GM12864 (cell line): Measurements from ENCODE around the gene PPP2R5C.

Experiments used
- DNase-seq: peaks from one replicate; pipeline ENCODE4 v3.0.0-alpha.2; 2011; ENCODE audit warnings: low read depth
- H3K4me3 ChIP-seq: 2 replicates; pipeline ENCODE4 v1.5.1; 2011; ENCODE audit warnings: mild to moderate bottlenecking, low read depth, low read length, control low read depth
- CTCF ChIP-seq: IDR thresholded peaks from 2 replicates; pipeline ENCODE4 v1.5.1; 2011; ENCODE audit warnings: low read depth, mild to moderate bottlenecking, moderate library complexity, low read length, control low read depth, inconsistent platforms; ENCODE audit errors: missing control alignments

PPP2R5C gene

DNA sequence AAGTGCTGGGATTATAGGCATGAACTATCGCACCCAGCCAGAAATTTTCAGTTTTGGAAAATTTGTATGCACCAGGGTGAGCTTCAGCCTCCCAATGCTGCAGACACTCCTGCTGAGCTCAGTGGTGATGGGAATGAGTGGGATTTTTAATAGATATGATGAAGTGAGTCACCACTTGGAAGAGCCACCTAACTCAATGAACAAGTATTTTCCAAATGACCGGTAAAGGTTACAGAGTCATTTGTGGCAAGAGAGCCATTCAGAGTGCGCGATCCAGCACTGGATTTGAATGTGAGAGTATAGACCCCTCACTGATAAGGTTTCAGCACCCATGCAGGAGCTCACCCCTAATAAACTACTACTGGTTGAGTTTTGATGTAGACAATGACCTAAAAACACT lies 100.7 kb downstream of the PPP2R5C start:
- no peak for DNase-seq
- H3K4me3 ChIP-seq = no peak overlapping the region
- no peak for TF ChIP-seq CTCF

GRCh38 chr14:101862711-101863110 lies 101.2 kb downstream of the PPP2R5C start:
- no peak for DNase-seq

GRCh38 chr14:101865288-101865687 lies 103.8 kb downstream of the PPP2R5C start:
- DNase-seq = no peak
- TF ChIP-seq CTCF = no peak
- no peak overlapping the region for H3K4me3 ChIP-seq

More at GRCh38 chr14:101862711-101863110, 101.2 kb downstream of the PPP2R5C start:
- no peak overlapping the region for H3K4me3 ChIP-seq
- TF ChIP-seq CTCF = no peak

DNA sequence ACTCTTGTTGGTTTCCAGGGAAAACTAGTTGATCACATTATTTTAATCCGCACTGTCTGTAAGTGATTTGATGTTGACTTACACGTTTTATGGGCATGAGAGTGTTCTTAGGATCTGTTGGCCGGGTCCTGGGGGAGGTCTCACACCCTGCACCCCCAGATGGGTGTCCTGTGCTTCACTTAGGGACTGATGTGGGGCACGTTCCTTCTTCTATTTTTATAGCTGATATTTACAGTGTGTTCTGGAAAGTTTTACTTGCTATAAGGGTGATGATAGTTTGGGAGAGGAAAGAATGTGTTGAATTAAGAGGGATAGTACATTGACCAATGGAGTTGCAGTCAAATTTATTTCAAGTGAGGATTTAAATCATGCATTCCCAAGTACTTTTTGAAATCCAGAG lies 106.3 kb downstream of the PPP2R5C start:
- H3K4me3 ChIP-seq = no peak overlapping the region
- no peak for DNase-seq
- no peak for TF ChIP-seq CTCF

DNA sequence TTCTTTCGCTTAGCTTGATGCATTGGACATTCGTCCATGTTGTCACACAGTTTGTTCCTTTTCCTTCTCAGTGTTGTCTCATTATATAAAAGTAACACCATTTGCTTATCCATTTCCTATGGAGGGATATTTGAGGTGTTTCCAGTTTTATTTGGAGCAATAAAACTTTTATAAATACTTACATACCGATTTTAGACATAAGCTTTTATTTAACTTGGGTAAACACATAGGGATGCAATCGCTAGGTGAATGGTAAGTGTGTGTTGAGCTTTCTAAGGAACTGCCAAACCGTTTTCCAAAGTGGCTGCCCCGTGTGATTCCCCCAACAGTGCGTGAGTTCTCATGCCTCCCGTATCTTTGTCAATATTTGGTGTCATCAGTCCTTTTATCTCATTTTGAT lies 107.7 kb downstream of the PPP2R5C start:
- no peak for TF ChIP-seq CTCF
- H3K4me3 ChIP-seq = no peak overlapping the region
- DNase-seq = no peak

DNA sequence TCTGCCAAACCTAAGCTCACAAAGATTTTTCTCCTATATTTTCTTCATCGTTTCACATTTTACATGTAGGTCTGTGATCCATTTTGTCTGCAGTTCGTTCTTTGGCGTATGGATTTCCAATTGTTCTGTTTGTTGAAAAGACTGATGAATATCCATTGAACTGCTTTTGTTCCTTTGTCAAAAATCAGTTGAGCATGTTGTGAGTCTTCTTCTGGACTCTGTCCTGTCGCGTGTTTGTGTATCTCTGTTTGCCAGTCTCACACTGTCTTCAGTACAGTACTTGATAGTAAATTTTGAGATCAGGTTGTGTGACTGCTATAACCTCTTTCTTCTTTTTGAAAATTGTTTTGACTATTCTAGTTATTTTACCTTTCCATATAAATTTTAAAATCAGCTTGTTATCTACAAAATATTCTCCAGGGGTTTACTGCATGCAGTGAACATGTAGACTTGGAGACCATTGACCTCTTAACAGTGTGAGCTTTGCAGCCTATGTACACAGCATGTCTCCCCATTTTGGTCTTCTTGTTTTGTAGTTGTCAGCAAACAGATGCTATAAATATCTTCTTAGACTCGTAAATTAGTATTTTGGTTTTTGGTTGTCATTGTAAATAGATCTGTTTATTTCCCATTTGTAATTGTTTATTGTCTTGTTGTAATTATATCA lies 108.9 kb downstream of the PPP2R5C start:
- no peak for DNase-seq
- TF ChIP-seq CTCF = no peak
- no peak overlapping the region for H3K4me3 ChIP-seq

- TF ChIP-seq CTCF = no peak
- DNase-seq = no peak
- H3K4me3 ChIP-seq = no peak overlapping the region
These were observed 110.8 kb downstream of the PPP2R5C start for GRCh38 chr14:101872346-101872745.
